IPS-NIHi11 (cell line): Measurements from ENCODE around the gene PODN.

Experiments
- DNase-seq: peaks from one replicate; pipeline ENCODE4 v3.0.0; 2012; ENCODE audit warnings: mixed read lengths, low spot score

PODN gene

DNA sequence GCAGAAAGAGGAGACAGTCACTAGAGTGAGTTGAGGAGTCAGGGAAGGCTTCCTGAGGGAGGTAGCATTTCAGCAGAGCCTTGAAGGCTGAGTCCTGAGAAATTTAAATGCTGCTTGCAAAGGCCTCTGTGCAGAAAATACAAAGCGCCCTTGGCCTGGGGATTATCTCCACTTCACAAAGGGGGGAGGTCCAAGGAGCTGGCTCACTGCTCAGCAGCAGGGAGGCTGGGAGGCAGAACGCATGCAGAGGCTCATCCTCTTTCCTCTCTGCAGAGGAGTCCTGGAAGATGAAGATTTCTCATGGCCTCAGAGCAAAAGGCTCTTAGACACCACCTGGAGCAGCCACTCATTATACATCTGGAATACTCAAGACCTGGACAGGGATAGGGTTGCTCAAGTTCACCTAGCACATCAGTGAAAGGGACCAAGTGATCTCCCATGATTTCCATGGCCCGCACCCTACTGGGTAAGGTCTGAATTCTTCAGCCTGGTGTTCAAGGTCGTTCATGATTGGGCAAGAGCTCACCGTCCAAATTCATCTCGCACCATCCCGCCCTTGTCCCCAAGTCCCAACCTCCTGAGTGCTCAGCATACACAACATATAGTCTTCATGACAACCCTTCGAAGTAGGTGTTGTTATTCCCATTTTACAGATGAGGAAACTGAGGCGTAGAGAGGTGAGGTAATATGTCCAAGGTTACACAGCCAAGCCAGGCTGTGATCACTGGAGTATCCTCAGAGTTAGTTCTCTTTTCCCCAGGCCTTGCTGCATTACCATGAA lies 71.4 kb downstream of the PODN start:
- no peak for DNase-seq

DNA sequence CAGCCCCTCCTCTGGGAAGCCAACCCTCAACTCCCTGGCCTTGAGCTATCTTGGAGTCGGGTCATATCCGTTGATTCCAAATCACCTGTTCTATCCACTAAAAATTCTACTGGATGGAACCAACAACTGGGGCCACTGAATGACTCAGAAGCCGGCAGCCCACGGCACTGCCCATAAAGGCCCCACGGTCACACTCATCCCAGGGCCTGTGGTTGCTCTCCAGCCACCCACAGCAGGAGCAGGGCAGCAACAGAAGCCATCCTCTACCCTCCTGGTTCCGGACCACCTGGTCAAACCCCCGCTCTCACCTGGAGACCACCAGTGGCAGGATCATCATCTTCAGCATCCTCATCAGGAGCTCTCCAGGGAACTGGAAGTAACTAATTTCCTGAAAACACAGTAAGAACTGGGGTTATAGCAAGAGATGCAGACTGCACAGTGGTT lies 72.1 kb downstream of the PODN start:
- no peak for DNase-seq
